Measurements from ENCODE around the gene NKX2-8.
"Not testable (repeated sequence)": the region's sequence is repeated elsewhere in the genome, so short reads cannot be mapped to it uniquely, and the experiment has no call there.

Gene NKX2-8

GRCh38 chr14:36580141-36580855, 2.1 kb downstream of the NKX2-8 start:
- no peak for DNase-seq (ENCODE audit: low read depth)

- DNase-seq (ENCODE audit: low read depth): no peak
Observed at GRCh38 chr14:36579573-36580140, 2.8 kb downstream of the NKX2-8 start.

GRCh38 chr14:36579001-36579555, 3.3 kb downstream of the NKX2-8 start:
- no peak for DNase-seq (ENCODE audit: low read depth)

GRCh38 chr14:36570065-36570464, 12.3 kb downstream of the NKX2-8 start:
- DNase-seq (ENCODE audit: low read depth): no peak

GRCh38 chr14:36556811-36557433, 25.5 kb downstream of the NKX2-8 start:
- peak; percentile 18 for DNase-seq (ENCODE audit: low read depth)

- DNase-seq (ENCODE audit: low read depth): no peak
Observed at GRCh38 chr14:36555998-36556743, 26.2 kb downstream of the NKX2-8 start.

- no peak for DNase-seq (ENCODE audit: low read depth)
Observed at GRCh38 chr14:36553656-36554260, 28.7 kb downstream of the NKX2-8 start.

GRCh38 chr14:36550899-36551298, 31.5 kb downstream of the NKX2-8 start:
- no peak for DNase-seq (ENCODE audit: low read depth)

- DNase-seq (ENCODE audit: low read depth): not testable (repeated sequence)
Observed at GRCh38 chr14:36544280-36544679, 38.1 kb downstream of the NKX2-8 start.

GRCh38 chr14:36538051-36538450, 44.4 kb downstream of the NKX2-8 start:
- no peak for DNase-seq (ENCODE audit: low read depth)
